Ammon's horn (tissue), 1 donor: ENCODE results near the gene SCYGR8.

Experiments used
- DNase-seq: peaks from one replicate; pipeline ENCODE4 v3.0.0-alpha.2; 2016; ENCODE audit warnings: low spot score

SCYGR8 gene

DNA sequence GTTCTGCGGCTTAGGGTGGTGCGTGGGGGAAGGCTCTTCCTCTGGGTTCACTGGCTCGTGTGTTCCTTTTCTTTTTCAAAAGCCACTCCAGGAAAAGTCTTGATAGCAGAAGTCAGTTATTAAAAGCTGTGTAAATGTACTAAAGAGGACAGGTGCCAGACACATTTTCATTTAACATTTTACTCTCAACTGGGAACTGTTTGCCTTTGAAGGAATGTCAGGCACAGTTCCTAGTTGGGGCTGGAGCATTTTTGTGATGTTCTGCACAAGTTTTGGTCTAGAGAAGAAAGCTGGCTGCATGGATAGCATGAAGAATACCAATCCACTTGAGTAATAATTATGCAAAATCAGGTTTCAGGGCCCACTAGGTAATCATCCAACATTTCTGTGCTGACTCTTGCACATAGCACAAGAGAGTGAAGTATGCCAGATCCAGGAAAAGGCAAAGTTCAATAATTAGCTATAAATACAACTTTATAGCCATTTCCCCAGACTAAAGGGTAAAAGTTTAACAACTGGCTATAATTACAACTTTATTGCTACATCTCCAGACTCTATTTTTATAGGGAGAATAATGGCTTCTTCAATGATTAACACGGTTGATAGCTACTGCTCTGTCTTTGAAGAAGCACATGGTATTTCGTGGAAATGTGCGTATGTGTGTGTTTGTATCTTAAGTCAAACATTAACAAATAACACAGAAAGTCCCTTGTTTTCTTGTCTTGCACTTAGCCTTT lies 16.2 kb downstream of the SCYGR8 start:
- no peak for DNase-seq

DNA sequence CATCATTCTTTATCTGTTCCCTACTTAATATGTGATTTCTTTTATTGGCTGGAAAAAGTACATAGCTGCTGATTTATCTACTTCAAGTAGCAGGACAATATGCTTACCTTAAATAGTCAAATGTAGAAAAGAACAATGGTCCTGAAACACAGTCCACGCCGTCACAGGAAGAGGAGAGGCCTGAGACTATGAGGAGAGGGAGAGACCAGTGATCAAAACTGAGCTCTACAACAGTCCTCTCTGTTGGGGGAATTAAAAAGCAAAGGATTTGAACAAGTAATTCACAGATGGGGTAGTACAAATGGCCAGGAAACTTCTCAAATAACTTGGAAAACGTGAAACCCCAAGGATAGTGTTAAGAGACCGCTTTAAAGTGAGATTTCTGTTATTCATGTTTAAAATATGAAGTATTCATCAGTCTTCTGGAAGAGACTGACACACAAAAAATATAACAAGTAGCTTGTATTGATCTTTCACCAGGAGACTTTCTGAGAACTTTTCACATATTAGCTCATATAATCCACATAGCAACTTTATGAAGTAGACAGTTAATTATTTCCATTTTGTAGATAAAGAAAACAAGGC lies 20.2 kb downstream of the SCYGR8 start:
- DNase-seq, result no peak

DNA sequence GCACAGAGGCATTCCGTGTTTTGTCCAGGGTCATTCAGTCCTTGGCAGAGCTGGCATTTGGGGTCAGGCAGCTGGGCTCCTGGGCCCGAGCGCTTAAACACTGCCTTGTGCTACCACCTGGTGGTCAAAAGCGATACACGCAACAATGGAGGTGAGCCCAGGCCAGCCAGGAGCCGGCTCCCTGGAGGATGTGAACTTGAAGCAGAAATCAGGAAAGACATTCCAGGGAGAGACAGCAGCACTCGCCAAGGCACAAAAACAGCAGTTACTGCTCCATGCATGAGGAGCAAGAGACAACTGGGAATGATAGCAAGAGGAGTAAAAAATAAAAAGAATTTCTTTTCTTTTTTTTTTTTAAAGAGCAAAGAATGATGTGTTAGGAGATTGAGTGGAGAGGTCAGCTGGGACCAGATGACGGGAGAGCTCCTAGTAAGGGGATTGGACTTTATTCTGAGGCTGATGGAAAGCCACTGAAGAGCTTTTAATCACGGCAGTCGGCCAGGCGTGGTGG lies 20.7 kb downstream of the SCYGR8 start:
- peak; percentile 89 for DNase-seq

DNA sequence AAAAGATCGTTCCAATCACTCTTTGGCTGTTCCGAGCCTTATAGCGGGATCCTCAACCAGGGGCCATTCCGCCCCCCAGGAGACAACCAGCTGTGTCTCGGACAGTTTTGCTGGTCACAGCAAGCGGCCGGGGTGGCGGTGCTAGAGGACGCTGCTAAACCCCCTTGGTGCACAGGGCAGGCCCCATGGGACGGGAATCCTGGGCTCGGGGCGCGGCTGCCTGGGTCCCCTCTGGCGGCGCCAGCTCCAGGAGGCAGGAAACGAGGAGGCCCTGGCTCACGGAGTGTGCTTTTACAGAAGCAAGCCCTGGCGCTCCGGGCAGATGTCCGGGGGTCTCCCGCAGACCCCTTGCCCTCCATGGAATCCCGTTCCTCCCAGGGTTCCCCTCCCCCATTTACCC lies 22.1 kb downstream of the SCYGR8 start:
- no peak for DNase-seq

DNA sequence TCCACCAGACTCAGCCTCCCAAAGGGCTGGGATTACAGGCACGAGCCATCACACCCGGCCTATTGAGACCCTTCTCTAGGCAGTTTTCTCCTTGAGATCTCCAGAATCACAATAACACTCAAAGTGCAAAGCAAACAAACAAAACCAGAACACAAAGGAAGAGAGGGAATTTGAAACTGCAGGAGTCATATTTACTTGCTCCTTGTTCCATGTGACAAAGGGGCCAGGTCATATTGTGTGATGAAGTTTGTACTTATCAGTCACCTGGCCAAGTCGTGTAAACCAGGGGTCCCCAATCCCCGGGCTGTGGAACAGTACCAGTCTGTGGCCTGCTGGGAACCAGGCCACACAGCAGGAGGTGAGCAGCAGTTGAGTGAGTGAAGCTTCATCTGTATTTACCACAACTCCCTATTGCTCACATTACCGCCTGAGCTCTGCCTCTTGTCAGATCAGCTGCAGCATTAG lies 26.5 kb downstream of the SCYGR8 start:
- no peak for DNase-seq

DNA sequence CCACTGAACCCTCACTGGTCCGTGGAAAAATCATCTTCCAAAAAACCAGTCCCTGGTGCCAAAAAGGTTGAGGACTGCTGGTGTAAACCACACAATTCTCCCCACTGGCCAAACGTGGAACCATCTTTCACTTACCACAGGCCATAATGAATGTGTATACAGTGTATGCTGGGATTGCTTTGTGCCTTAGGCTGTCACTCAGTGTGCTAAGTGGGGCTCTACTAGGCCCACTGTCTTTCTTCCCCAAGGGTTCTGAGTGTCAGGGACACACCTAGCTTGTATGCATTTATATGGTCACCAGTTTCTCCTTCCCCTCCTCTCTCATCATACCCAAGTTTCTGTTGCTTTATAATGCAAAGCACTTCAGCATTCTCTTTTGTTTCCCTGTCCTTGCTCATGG lies 27.2 kb downstream of the SCYGR8 start:
- no peak for DNase-seq

DNA sequence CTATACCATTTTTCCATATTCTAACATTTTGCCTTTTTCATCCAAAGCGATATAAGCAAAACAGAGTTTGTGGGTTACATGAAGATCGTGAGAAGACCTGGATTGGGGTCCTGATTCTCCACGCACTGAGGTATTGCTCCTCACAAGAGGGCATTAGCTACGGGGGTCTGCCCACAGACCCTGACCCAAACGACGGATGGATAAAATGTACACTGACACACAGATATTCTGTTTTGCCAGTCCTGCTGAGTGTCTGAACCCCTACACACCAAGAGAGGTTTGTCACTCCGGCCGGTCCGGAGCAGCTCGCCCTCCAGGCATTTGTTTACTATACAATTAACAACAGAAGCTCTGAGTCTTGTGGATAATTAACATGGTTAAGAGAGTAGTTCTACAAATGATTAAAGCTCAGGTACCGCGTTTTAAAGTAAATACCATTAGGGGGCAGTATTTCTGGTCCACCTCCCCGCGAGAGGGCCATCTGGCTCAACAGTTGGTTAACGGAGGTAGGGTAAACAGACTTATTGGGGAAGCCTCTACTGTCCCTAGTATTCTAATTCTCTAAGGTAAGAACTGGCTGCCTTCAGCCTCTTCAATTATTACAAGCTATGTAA lies 28.4 kb downstream of the SCYGR8 start:
- DNase-seq, result no peak

DNA sequence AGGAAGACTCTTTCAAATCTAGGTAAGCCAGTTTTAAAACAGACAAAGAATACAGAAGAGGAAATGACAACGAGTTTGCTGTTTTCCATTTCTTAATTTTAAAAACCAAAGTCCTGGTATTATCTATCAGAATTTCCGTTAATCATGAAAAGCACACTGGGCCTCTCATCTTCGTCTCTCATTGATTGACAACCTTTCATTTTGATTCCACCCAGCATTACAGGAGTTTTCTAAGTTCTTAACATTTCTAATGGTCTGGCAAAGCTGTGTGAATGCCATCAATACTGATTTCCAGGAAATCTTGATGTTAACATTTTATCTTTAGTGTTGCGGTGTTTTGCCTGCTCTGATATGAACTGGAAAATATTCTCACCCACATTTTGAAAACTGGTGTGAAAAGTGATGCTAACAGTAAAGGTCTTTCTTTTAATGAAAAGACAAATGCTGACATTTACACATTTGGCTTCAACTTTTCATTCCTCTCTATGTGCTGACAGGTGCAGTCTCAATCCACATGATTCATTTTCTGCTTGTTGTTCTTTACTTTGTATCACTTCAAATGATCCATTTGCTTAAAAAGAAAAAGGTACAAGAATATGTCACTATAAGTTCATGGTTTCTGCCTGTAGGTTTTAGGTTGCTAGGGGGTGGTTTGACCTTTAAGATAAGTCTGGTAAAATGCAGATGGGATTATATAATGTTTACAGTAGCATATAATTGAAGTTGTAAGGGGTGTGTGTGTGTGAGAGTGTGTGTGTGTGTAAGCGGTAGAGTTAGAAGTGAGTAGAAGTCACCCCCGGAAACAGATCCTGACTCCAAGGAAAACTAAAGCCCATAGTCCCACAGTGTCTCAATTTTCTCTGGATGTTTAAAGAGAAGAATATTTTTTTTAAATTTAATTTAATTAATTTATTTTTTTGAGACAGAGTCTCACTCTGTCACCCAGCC lies 29.5 kb downstream of the SCYGR8 start:
- no peak for DNase-seq

DNA sequence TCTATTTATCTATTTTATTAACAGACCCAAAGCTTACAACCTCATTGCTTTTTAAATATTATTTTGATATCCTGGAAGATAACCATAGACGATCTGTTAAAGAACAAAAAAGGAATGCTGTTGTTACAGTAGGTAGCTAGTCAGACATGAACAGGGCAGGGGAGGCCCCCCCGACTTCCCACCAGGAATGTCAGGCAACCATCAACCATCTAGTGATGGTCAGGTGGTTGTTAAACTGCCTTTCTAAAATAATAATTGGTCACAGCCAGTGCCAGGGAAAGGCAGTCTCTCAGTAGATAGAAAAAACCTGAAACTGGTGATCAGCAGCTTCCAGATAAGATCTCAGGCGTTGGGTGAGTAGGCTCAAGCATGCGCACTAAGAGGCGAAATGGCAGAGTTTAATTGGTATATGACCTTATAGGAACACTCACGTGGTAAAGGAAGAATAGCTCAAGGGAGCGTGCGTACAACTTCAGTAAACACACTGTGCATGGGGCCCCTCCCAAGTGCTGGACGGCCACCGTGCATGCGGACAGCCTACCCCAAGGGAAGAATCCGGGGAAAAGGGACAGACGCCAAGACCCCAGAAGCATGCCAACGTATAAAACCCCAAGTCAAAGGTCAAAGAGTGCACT lies 35.4 kb downstream of the SCYGR8 start:
- no peak for DNase-seq

DNA sequence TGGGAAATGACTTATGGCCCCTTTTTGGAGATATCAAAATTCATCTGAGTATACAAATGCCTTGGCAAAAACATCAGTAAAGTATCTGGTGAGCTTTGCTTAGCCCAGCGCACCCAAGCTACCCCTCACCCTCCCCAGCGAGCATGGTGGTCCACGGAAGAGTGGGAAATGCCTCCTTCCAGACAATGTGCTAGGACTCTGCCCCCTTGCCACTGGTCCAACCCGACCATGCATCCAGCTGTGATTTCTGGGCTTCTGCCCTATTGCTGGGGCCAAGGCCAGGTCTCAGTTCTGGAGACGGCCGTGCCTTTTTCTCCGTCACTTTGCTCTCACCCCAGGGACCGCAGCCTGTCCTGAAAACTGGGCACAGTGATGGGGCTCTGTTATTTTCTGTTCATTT lies 36.1 kb downstream of the SCYGR8 start:
- DNase-seq, result no peak

DNA sequence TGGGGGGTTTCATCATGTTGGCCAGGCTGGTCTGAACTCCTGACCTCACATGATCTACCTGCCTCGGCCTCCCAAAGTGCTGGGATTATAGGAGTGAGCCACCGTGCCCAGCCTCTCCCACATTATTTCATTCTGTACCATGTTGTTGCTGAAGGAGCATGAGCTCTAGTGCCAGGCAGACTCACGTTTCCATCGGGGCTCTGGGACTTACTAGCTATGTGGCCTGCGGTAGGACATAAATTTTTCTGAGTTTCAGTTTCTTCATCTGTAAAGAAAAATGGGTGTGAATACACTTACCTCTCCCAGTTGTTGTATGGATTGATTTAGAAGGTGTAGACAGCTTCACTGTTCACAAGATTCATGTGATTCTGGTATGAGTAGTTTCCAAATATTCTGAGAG lies 37.1 kb downstream of the SCYGR8 start:
- no peak for DNase-seq

DNA sequence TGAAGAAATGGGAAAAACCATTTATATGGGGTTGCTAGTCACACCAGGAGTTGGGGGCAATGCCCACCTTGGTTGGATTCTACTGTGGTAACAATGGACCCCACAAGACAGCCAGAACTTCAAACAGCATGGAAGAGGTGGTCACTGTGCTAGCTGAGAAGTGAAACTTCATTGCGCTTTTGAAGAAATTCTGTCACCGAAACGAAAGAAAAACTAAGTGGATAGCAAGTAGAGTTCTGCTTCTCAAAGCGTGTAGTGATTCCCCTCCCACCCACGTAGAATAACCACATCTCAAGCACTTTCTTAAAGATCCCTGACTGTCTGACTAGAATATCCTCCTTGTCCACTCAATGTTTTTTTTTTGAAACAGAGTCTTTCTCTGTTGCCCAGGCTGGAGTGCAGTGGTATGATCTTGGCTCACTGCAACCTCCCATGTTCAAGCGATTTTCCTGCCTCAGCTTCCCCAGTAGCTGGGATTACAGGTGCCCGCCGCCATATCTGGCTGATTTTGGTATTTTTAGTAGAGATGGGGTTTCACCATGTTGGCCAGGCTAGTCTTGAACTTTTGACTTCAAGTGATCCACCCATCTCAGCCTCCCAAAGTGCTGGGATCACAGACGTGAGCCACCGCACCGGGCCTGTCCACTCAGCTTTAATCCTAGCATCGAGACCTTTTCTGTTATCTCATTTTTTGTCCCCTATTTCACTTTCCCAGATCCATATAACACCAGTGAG lies 37.9 kb downstream of the SCYGR8 start:
- peak; percentile 36 for DNase-seq

DNA sequence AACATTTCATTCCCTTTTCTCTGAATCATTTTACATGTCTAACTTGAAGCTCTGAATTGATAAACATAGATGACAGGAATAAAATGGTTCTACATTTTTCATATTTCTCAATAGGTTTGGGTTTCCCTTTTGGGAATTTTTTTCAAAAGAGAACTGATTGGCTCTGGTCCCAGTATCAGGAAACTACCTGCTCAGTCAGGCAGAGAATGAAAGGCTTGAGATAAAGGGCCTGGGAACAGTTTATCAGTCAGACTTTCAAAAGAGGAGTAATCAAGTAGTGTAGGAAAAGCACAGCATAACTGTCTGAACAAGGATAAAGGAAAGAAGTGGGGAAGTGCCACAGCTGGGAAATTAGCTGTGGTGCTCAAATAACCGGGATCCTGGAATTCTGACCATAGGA lies 39.6 kb downstream of the SCYGR8 start:
- no peak for DNase-seq

DNA sequence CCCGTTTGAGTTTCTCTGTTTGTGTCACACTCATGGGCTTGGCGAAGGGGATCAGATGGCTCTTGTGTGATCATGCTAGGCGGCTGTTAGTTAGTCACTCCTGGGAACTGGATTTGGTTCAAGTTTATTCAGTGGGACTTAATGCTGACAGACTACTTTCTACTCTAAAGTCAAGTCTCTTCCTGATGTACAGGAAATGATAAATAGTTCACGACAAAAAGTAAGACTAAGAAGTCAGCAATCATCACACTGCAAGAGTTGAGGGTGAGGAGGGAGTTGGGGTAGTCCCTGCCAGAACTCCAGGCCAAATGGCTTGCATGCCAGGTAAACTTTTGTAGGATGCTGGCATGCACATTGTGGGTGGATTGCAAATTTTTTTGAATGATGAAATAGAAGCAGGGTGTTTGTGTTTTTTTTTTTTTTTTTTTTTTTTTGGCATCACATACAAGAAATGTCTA lies 42.9 kb downstream of the SCYGR8 start:
- no peak for DNase-seq

DNA sequence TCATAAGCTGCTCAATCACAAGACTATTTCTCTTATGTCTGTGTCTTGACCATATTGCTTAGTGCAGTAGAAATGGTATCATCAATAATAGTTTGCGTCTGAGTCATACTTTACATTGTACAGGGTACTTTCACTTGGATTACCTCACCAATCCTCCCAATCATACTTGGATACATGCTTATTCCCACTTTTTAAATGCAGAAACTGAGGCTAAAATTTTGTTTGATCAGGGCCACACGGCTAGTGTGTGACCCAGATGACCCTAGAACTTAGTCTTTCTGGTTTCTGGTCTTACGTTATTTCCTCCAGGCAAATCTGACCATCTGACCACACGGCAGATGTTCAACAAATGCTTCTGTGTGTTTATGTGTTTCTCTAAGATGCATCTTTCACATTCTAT lies 44.1 kb downstream of the SCYGR8 start:
- DNase-seq, result no peak

DNA sequence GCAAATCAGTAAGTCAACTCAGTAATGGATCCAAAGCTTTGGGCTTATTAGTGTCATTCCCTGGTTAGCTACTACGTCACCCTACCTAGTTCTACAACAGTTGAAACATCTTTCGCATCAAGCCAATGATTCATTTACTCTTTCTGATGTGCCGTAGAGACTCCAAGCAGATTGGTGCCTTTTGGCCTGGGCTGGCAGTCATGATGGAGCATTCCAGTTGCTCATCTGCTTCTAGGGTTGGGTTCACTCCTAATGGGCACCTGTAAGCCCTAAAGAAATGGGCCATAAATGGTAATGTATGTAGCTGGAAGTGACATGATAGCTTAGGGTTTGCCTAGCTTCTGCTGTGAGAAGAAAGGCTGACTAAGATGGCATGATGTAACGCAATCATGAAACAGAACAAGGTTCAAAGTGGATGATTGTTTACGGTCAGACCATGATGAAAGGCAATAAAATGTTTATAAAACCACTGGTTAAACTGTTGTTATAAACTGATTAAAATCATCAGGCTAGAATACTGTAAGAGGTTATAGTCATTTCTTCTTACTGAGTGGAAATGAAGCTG lies 47.5 kb downstream of the SCYGR8 start:
- DNase-seq, result no peak
